Lung (tissue), 12 donors: Measurements from ENCODE around the gene GCNT4. TPM values are rescaled to one million over a fixed set of nuclear protein-coding genes. Genes with fewer than 3 reads are reported as not detected.

ENCODE experiments used
- ATAC-seq: fragments of 200-7000 bp; cut with Tn5 transposase; one replicate; pipeline ENCODE4 v1.9.1; 2020; ENCODE audit warnings: moderate number of reproducible peaks; ENCODE audit not compliant: insufficient read depth, low FRiP score
- DNase-seq, 3 donors: peaks; one replicate each; pipeline ENCODE4 v3.0.0-alpha.2; 2013 to 2017
- H3K27ac ChIP-seq, 2 donors: one replicate each; pipeline ENCODE4 v1.5.1; 2013; ENCODE audit warnings: mild to moderate bottlenecking in 2 of 2, moderate library complexity in 2 of 2, control low read depth in 1 of 2, inconsistent platforms in 1 of 2, low read depth in 1 of 2, low read length in 1 of 2
- H3K27me3 ChIP-seq, 3 donors: one replicate each; pipeline ENCODE4 v1.5.1; 2013; ENCODE audit warnings: low read length in 2 of 3; ENCODE audit not compliant: control insufficient read depth in 3 of 3, insufficient read depth in 3 of 3
- H3K36me3 ChIP-seq, 4 donors: one replicate each; pipeline ENCODE4 v1.5.1; 2013; ENCODE audit warnings: low read length in 4 of 4, mild to moderate bottlenecking in 1 of 4, moderate library complexity in 1 of 4; ENCODE audit not compliant: control insufficient read depth in 4 of 4, insufficient read depth in 4 of 4
- H3K4me1 ChIP-seq, 5 donors: one replicate each; pipeline ENCODE4 v1.5.1; 2013; ENCODE audit warnings: low read length in 5 of 5, mild to moderate bottlenecking in 2 of 5, moderate library complexity in 1 of 5; ENCODE audit not compliant: control insufficient read depth in 5 of 5, insufficient read depth in 5 of 5
- H3K4me3 ChIP-seq: one replicate; pipeline ENCODE4 v1.5.1; 2013; ENCODE audit warnings: mild to moderate bottlenecking, control low read depth, moderate library complexity
- H3K9ac ChIP-seq, 2 donors: one replicate each; pipeline ENCODE4 v1.5.1; 2013; ENCODE audit warnings: low read length in 2 of 2, control low read depth in 1 of 2; ENCODE audit not compliant: insufficient read depth in 1 of 2
- H3K9me3 ChIP-seq, 4 donors: one replicate each; pipeline ENCODE4 v1.5.1; 2013; ENCODE audit warnings: low read length in 3 of 4, mild to moderate bottlenecking in 1 of 4, moderate library complexity in 1 of 4; ENCODE audit not compliant: control insufficient read depth in 4 of 4, insufficient read depth in 3 of 4
- WGBS, 2 donors: extraction: QIAGEN DNeasy Blood & Tissue Kit; methylation state at CpG; one replicate each; pipeline ENCODE4 v1.1.7; 2013; 5-methylcytosine and 5-hydroxymethylcytosine counted together
- polyA plus RNA-seq, 2 donors: library from polyadenylated mRNA; stranded (reverse); fragments of 200-250 nt; gene quantifications; one replicate each; pipeline ENCODE4 v1.2.1, GENCODE V29; 2013
- total RNA-seq, 2 donors: library from RNA; depleted of rRNA in 1 of 2; stranded (reverse); fragments of >200 nt in 1 of 2; gene quantifications; one replicate each; pipeline ENCODE4 v1.2.1, GENCODE V29; 2014 to 2021
- TF ChIP-seq, protein P1 (sequence below): IDR thresholded peaks from 2 replicates; pipeline ENCODE4 v1.5.1; 2012; ENCODE audit warnings: mild to moderate bottlenecking; ENCODE audit errors: control extremely low read depth, extremely low read depth
- donor health status: control.
- donor health status: control.
- donor health status: Bipolar disorder and iron deficiency.
- donor health status: healthy.
- donor health status: DM: yes; HTN: yes; CAD: no.

Gene GCNT4
- total and polyA plus RNA-seq, 4 donors: 0.54 to 2.8 (median 1.2) TPM

DNA sequence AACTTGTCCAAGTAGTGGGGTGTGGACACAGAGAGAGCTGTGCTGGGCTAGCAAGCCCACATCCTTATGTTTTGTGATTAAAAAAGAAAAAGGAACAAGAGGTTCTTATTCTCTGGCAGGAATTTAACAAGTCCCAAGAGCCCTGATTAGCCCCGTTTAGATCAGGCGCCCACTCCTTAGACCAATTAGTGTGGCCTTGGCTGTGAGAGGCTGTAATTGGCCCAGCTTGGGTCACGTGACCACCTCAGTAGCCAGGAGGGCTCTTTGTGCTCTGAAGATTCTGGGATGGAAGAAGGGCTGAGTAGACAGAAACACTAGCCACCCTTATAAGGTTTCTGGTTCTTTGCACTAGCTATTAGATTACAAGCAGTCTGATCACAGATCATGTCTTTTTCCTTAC, 31.1 kb downstream of the GCNT4 start:
- H3K9ac ChIP-seq: no peak overlapping the region
- no peak overlapping the region for H3K4me3 ChIP-seq
- DNase-seq (no peak), ATAC-seq (no peak)
- H3K9me3 ChIP-seq: no peaks in the 10 kb centered on the region
- no peaks in the 10 kb centered on the region for H3K27me3 ChIP-seq
- H3K27ac ChIP-seq: no peak overlapping the region
- WGBS, 2 donors: 41 to 75% methylated on average over 3 of the region's 3 CpGs
- H3K36me3 ChIP-seq: no peaks in the 10 kb centered on the region
- TF ChIP-seq, protein P1, sequence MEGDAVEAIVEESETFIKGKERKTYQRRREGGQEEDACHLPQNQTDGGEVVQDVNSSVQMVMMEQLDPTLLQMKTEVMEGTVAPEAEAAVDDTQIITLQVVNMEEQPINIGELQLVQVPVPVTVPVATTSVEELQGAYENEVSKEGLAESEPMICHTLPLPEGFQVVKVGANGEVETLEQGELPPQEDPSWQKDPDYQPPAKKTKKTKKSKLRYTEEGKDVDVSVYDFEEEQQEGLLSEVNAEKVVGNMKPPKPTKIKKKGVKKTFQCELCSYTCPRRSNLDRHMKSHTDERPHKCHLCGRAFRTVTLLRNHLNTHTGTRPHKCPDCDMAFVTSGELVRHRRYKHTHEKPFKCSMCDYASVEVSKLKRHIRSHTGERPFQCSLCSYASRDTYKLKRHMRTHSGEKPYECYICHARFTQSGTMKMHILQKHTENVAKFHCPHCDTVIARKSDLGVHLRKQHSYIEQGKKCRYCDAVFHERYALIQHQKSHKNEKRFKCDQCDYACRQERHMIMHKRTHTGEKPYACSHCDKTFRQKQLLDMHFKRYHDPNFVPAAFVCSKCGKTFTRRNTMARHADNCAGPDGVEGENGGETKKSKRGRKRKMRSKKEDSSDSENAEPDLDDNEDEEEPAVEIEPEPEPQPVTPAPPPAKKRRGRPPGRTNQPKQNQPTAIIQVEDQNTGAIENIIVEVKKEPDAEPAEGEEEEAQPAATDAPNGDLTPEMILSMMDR: no peak
- no peaks in the 10 kb centered on the region for H3K4me1 ChIP-seq

DNA sequence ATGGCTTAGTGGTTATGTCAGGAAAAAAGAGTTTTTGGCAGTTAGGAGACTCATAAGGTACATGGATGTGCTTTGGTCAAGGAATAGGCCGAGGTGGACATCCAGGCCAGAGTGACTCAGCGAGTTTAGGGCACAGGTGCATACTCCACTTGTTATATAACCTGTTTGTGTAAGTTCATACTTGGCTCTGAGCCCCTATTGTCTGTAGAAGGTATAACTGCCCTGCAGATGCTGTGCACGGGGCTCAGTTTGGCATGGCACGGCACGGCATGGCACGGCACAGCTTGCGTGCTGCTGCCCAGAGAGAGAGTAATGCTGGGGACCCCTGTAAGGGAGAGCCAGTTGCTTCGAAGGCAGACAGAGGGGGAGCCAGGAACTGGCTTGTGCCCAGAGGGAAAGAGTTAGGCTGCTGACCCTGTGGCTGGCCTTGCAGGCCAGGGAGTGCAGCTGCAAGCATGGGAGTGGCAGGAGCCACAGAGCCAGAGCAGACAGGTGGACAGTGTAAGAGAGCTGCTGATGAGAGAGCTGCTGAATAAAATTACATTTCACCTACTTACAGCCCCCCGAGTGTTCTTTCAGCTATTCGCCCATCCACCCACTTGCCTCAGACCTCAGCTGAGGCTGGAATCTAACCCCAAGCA, 32.2 kb downstream of the GCNT4 start:
- H3K4me3 ChIP-seq: no peak overlapping the region
- H3K9me3 ChIP-seq: no peaks in the 10 kb centered on the region
- no peak overlapping the region for H3K9ac ChIP-seq
- H3K27me3 ChIP-seq: no peaks in the 10 kb centered on the region
- H3K36me3 ChIP-seq: no peaks in the 10 kb centered on the region
- no peaks in the 10 kb centered on the region for H3K4me1 ChIP-seq
- DNase-seq (no peak), ATAC-seq (no peak)
- 84 to 86% methylated on average over 10 of the region's 10 CpGs for WGBS, 2 donors
- TF ChIP-seq, protein P1: no peak
- no peak overlapping the region for H3K27ac ChIP-seq

DNA sequence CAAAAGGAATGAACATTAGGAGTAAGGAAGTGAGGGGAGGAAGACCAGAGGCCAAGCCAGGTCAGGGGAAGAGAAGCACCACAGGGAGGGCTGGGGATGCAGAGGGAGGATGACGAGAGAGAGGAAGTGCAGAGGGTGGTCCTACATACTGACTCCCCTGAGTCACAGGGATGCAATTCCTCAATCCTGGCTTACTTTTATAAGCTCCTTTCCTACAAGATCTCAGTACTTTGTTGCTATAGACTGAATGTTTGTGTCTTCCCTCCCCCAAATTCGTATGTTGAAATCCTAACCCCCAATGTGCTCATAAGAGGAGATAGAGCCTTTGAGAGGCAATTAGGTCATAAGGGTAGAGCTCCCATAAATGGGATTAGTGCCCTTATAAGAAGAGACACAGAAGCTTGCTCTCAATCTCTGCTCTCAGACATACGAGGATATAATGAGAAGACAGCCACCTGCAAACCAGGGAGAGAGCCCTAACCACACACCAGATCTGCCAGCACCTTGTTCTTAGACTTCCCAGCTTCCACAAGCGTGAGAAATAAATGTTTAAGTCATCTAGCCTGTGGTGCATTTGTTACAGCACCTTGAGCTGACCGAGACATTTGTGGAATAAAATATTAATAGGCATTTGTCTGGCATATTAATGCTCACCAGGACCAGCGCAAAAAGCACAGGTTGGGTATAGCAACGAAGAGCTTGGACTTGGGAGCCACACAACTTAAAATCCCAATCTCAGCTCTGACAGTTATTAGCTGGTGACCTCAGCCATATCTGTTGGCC, 33.4 kb downstream of the GCNT4 start:
- ATAC-seq: no peak
- no peak for DNase-seq
- no peak overlapping the region for H3K4me3 ChIP-seq
- TF ChIP-seq, protein P1: no peak
- no peaks in the 10 kb centered on the region for H3K4me1 ChIP-seq
- no peaks in the 10 kb centered on the region for H3K36me3 ChIP-seq
- no peaks in the 10 kb centered on the region for H3K9me3 ChIP-seq
- no peak overlapping the region for H3K9ac ChIP-seq
- H3K27ac ChIP-seq: no peak overlapping the region
- WGBS, 2 donors: 78 to 81% methylated on average over 7 of the region's 7 CpGs
- H3K27me3 ChIP-seq: no peaks in the 10 kb centered on the region
